Inferior parietal cortex (tissue), 1 donor: Measurements from ENCODE around the gene RPS26.
"Not testable (repeated sequence)": the region's sequence is repeated elsewhere in the genome, so short reads cannot be mapped to it uniquely, and the experiment has no call there.

Source experiments
- DNase-seq: peaks from one replicate; pipeline ENCODE4 v3.0.0-alpha.2; 2016; ENCODE audit errors: extremely low spot score

The RPS26 gene

DNA sequence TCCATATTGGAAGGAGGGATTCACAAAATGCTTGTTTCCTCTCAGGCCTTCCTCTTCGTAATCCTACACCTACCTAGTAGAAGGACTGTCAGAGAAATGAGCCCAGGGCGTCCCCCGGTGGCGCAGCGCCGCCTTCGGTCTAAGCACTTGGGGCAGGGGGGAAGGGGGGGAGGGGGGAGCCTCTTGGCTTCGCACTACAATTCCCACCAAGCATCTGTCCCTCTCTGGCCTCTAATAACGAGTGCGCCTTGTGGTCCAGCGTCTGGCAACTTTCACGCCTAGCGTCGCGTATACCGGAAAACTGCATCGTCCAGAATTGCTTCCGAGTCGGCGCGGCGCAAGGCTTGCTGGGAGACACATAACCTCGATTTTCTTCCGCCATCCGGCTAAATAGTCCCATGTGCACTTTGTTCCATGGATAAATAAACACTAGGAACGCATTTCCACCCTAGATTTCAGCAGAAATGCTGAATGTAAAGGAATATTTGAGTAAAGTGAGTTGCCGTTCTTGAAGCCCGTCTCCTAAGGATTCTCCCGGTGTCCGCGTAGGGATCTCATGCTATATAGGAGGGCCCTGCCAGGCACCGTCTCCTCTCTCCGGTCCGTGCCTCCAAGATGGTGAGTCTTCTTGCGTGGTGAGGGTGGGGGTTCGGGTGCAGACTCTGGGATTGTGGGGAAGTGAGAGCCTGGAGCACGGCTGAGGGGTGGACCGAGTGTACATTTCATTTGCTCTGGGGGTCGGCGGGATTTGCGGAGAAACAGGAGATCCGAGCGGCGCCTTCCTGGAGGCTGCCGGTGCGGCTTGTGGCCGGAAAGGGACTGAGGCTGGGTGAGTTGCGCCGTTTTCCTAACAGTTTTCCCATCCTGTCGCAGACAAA lies at the start of gene RPS26:
Gene RPS26, plus strand, starts transcription at position 367 of the 878 bp plus-strand sequence. Its CDS starts 249 bp downstream, at position 616.
- peak; percentile 98 for DNase-seq

DNA sequence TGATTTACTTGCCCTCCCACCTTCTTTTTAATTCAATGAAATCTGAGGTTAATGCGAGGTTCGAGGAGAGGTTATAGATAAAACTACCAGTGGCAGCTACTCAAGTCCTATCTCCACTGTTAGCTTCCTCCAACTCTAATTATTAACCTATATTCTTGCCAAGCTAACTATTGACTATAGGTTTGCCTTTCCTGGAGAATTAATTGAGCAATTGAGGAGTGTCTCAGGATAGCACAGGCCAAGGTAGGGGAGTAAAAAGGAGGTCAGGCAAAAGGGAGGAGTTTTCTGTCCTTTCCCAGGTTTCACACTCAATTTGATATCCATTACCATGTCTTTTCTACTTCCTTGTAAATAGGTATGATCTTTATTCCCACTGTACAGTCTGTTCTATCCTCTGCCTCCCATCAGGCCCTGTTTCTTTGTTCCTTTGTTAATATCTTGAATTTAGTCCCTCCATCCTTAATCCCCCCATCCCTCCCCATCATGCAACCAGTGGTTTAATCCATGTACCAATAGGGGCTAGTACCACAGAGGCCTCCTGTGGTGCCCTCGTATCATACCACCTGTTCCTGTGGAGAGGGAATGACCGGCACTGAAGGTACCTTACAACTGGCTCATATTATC lies 48.4 kb upstream of the RPS26 start:
- DNase-seq, result no peak

DNA sequence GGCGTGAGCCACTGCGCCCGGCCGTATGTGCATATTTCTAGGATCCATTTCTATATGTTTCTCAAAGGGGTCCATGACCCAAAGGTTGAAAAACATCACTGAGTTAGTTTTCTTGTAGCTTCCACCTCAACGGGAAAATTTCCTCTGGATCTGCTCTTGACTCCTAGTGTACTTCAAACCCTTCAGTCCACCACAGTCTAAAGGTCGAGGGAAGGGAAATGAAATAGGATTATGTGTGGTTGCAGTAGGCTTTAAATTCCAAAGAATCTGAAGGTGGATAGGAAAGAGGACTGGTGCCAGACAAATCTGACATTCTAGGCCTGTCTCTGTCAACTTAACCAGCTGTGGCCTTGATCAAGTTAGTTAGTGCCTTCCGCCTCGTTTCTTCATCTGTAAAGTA lies 46.4 kb upstream of the RPS26 start:
- DNase-seq, result no peak

GRCh38 chr12:55996201-55996714 lies 45.5 kb upstream of the RPS26 start:
- DNase-seq, result peak; percentile 91

DNA sequence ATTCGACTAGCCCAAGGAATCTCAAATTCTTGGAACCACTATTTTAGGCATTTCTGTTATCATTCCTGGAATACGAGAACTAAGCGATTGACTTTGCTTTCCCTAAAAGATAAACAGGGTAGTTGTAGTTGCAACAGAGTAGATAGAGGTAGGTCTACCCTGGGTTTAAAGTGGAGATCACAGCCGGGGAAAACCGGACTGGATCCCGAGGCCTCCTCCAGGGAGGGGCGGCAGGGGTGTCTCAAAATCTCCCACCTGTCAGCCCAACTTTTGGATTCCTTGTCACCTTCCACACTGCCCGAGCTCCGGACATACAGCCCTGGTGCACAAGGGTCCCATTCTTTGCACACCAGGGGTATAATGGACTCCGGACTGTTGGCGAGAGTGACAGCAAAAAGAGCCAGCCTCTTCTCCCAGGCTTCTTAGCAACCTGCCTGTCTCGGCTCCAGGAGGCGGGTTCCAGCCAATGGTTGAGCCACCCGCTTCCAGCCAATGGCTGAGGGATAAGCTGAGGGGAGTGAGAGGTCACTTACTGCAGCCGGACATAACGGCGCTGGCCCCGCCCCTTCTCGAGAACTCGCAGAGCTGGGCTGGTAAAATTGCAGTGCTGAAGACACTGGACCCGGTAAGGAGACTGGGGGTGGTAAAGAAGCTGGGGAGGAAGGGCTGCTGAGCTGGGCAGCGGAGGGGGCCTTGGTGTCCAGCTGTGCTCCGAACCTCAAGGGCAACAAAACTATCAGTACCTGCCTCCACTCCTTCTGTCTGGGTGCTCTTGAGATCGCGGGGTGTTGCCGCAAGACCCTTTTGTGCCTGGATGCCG lies 44.8 kb upstream of the RPS26 start, which contains the start of gene SUOX:
Gene SUOX, plus strand, starts transcription at position 562 of the 820 bp plus-strand sequence. CDS start 4,946 bp downstream, outside the sequence.
- DNase-seq, result peak; percentile 96

DNA sequence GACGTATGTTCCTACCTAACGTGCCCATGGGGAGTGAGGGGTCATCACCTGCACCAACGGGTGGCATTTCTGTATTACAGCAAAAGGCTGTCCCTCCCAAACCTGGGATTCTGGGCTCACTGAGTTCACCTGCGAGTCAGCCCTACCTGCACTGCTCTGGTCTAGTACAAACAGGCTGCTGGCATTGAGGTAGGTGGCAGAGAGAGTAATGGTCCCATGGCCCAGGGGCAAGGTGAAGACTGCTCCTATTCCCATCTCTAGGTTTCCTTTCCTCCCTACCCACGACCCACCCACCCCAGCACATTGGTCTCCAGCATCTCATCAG lies 44.2 kb upstream of the RPS26 start:
- DNase-seq, result no peak

GRCh38 chr12:55999522-55999921 lies 42.2 kb upstream of the RPS26 start:
- DNase-seq, result not testable (repeated sequence)

DNA sequence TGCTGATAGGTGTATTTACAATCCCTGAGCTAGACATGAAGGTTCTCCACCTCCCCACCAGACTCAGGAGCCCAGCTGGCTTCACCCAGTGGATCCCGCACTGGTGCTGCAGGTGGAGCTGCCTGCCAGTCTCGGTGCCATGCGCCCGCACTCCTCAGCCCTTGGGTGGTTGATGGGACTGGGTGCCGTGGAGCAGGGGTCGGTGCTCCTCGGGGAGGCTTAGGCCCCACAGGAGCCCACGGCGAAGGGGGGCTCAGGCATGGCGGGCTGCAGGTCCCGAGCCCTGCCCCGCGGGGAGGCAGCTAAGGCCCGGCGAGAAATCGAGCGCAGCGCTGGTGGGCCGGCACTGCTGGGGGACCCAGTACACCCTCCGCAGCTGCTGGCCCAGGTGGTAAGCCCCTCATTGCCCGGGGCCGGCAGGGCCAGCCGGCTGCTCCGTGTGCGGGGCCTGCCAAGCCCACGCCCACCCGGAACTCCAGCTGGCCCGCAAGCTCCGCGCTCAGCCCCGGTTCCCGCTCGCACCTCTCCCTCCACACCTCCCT lies 41.6 kb upstream of the RPS26 start:
- DNase-seq, result not testable (repeated sequence)

DNA sequence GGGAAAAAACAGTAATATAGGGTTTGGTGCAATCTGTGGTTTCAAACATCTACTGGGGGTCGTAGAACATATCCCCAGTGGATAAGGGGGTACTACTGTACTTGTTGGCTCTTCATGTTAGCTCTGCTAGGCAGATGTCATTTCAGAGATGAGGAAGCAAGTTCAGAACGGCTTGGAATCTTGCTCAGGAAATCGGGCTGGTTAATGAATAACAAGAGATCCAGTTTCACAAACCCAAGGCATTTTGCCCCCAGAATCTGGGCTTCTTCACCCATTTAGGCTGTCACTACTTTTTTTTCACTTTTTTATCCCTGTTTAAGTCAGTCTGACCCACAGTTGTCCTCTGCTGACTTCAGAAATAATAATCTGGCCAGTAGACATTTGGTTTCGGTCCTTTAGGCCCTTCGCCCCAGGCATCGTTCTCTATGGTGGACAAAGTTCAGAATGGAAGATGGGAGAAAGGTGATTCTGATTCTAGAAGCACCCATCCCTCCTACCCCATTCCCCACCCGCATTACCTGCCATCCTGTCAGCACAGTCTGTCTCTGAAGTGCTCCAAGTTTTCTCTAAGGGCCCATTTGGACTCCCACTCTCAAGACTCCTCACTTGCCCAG lies 40.1 kb upstream of the RPS26 start:
- DNase-seq, result no peak

GRCh38 chr12:56003376-56003775 lies 38.3 kb upstream of the RPS26 start:
- not testable (repeated sequence) for DNase-seq

GRCh38 chr12:56004211-56004610 lies 37.5 kb upstream of the RPS26 start:
- DNase-seq, result no peak

GRCh38 chr12:56007564-56008559 lies 33.9 kb upstream of the RPS26 start:
- peak; percentile 39 for DNase-seq

DNA sequence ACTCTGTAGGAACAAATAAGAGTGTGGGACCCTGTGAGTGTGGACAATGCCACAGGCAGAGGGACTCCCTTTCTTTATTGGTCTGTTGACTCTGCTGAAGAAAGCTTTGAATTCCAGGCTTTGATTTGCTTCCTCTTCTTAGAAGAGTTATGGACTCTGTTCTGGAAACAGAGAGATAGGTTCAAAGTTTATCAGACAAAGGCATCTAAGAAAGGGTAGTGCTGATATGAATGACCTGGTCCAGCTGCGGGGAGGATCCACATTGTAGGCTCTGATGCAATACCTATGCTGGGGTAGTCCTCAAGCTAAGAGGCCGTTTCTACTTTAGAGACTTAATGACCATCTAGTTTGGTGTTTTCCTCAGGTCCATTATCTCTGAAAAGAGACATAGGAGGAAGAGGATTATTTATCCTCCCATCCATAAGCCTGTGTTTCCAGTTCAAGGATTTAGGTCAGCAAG lies 31.6 kb upstream of the RPS26 start:
- DNase-seq, result no peak

- DNase-seq, result no peak
These were observed 30.1 kb upstream of the RPS26 start for GRCh38 chr12:56011509-56012090.

DNA sequence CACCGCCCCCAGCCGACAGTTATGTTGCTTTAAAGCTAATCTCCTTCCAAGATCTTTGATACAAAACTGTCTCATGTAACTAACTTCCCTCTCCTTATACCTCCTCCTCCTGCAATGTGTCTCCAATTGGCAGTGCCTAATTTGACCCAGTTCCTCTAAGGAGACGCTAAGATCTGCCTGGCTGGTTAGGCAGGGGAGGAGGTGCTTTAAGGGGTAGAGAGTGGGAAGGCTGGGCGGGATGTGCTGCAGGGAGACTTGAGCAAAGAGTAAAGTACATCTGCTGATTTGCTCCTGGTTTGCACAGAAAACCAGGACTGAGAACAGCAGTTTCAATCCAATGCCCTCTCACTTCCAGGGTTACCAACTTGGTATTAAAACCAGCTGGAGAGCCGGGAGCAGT lies 28.2 kb upstream of the RPS26 start:
- no peak for DNase-seq

DNA sequence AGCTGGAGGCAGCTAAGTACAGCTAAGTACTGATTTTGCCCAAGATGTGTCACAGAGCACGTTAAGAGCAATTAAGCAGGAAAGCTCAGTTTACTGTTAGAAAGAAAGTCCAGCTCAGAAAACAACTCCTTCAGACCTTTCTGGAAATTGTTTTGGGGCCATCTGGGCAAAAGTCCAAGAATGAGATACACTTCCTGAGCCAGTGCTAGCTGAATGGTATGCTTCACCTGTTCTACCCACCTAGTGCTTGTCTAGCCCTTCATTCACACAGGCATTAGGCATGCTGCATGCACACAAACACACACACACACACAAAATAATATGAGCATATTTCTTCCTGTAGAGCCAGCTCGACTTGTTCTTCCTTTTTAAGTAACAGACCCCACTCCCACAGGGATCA lies 27.5 kb upstream of the RPS26 start:
- no peak for DNase-seq

- DNase-seq, result no peak
These were observed 24.5 kb upstream of the RPS26 start for GRCh38 chr12:56017181-56017580.

DNA sequence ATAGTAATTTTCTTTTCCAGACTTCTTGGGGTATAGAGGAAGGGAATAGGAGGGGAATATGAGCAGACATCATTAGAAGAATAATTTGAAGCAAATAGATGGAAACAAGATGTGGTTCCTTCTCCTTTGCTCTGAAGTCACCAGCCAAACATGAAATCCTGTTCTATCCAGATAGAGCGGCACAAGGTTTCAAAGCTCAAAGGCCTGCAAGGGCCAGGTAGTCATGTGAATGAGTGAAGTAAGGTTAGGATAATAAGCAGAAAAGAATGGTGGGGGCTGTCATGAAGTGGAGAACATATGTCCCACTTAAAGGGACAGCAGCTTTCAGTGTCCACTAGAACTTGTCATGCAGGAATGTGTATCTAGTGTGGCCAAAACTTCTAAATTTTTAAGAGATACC lies 23.4 kb upstream of the RPS26 start:
- DNase-seq, result no peak

GRCh38 chr12:56020423-56021184 lies 21.1 kb upstream of the RPS26 start, which contains the start of gene IKZF4:
IKZF4 (plus strand) TSS chr12:56021043; CDS start chr12:56021494, 451 bp downstream.
- peak; percentile 52 for DNase-seq
